Heart right ventricle (tissue), 16 donors: ENCODE measurements around the gene KRT9. TPM values are rescaled to one million over a fixed set of nuclear protein-coding genes. Genes with fewer than 3 reads are reported as not detected.
"Not testable (repeated sequence)": the region's sequence is repeated elsewhere in the genome, so short reads cannot be mapped to it uniquely, and the experiment has no call there.

ENCODE experiments used
- ATAC-seq, 8 donors: fragments of 200-7000 bp; cut with Tn5 transposase; one replicate each; pipeline ENCODE4 v1.9.1; 2020; ENCODE audit warnings: mild to moderate bottlenecking in 8 of 8, moderate library complexity in 8 of 8, moderate number of reproducible peaks in 1 of 8
- DNase-seq, 2 donors: peaks; one replicate each; pipeline ENCODE4 v3.0.0-alpha.2; 2020
- H3K27ac ChIP-seq, 10 donors: fragments of 200-600 bp; sonication (generic) in 2 of 10; one replicate each; pipeline versions ENCODE4 v1.5.0 to v1.8.0; 2020 to 2022; ENCODE audit warnings: mild to moderate bottlenecking in 3 of 10
- H3K27me3 ChIP-seq, 7 donors: fragments of 200-600 bp; one replicate each; pipeline ENCODE4 v1.8.0; 2021 to 2022; ENCODE audit warnings: mild to moderate bottlenecking in 2 of 7
- H3K36me3 ChIP-seq, 9 donors: fragments of 200-600 bp; sonication (generic) in 1 of 9; one replicate each; pipeline versions ENCODE4 v1.5.0 to v1.8.0; 2020 to 2022; ENCODE audit warnings: mild to moderate bottlenecking in 2 of 9
- H3K4me1 ChIP-seq, 9 donors: fragments of 200-600 bp; sonication (generic) in 1 of 9; one replicate each; pipeline versions ENCODE4 v1.5.0 to v1.8.0; 2020 to 2022; ENCODE audit warnings: mild to moderate bottlenecking in 4 of 9
- H3K4me3 ChIP-seq, 10 donors: fragments of 200-600 bp; sonication (generic) in 2 of 10; one replicate each; pipeline versions ENCODE4 v1.5.0 to v1.8.0; 2020 to 2022; ENCODE audit warnings: mild to moderate bottlenecking in 7 of 10, moderate library complexity in 2 of 10
- H3K9me3 ChIP-seq, 11 donors: fragments of 200-600 bp in 10 of 11; sonication (generic) in 2 of 11; one replicate each; pipeline versions ENCODE4 v1.5.0 to v1.8.0; 2013 to 2022; ENCODE audit warnings: mild to moderate bottlenecking in 2 of 11, control low read depth in 1 of 11, moderate library complexity in 1 of 11
- CTCF ChIP-seq, 9 donors: fragments of 200-600 bp; sonication (generic) in 2 of 9; IDR thresholded peaks; one replicate each; pipeline versions ENCODE4 v1.5.0 to v1.8.0; 2021 to 2022; ENCODE audit warnings: antibody characterized with exemption in 9 of 9, mild to moderate bottlenecking in 5 of 9, moderate library complexity in 1 of 9
- WGBS, 2 donors: extraction: QIAGEN DNeasy Blood & Tissue Kit; methylation state at CpG; one replicate each; pipeline ENCODE4 v1.1.7; 2013; ENCODE audit warnings: inconsistent platforms in 1 of 2; 5-methylcytosine and 5-hydroxymethylcytosine counted together
- intact Hi-C, 10 donors: fragments of 100-400 bp; cut with DNase I; formaldehyde crosslinking; loops; one replicate each; pipeline versions ENCODE4 v1.11.1 to v1.14.2; 2022
- long read RNA-seq, 3 donors: library from polyadenylated mRNA; unstranded; transcript quantifications; one replicate each; pipeline ENCODE4 v2.0.0, GENCODE V29; 2020 to 2021
- polyA plus RNA-seq, 2 donors: library from polyadenylated mRNA; stranded (reverse); fragments of 200-250 nt; gene quantifications; one replicate each; pipeline ENCODE4 v1.2.3, GENCODE V29; 2013
- total RNA-seq, 10 donors: library from RNA; stranded (reverse); fragmentation: NEBNext Ultra II Directional in 3 of 10; extraction: Animal tissue kit (Norgen Biotek cat#: 25700) in 3 of 10; gene quantifications; one replicate each; pipeline versions ENCODE4 v1.2.1 to v1.2.4, GENCODE V29; 2021 to 2023
- donor health status: Arrhythmogenic right ventricular cardiomyopathy.
- donor health status: ischemic (EF 13 %, LVEDD 7.1; RV severe dilation, severe dysfunction).
- donor health status: healthy with polysubstance abuse.
- donor health status: DM: no; HTN: yes; CAD: no.
- donor health status: DM: no; HTN: no; CAD: no.
- donor health status: ischemic (EF 25% LVEDD 6.9; RV normal size, moderate dysfunction).
- donor health status: ischemic (EF 25% LVEDD 5.7; RV mildly dilated, moderate dysfunction).
- donor health status: healthy.
- donor health status: DM: yes; HTN: yes; CAD: no.
- donor health status: Ischemic cardiomyopathy.
- donor health status: ischemic (EF 35%, LVEDD 5.7; RV mildly dilated, moderate dysfunction).
- donor health status: nonischemic (EF 11% LVEDD 7.7; RV severe dilation, severe dysfunction).
- donor health status: DM: yes; HTN: yes; CAD: no.
- donor health status: PGD.
- donor health status: ischemic (EF 29% LVEDD 5.4; RV normal size, mild dysfunction).
- donor health status: nonischemic (EF 23%, LVEDD 6.1; RV moderate dilation, normal function).

The KRT9 gene, protein sequence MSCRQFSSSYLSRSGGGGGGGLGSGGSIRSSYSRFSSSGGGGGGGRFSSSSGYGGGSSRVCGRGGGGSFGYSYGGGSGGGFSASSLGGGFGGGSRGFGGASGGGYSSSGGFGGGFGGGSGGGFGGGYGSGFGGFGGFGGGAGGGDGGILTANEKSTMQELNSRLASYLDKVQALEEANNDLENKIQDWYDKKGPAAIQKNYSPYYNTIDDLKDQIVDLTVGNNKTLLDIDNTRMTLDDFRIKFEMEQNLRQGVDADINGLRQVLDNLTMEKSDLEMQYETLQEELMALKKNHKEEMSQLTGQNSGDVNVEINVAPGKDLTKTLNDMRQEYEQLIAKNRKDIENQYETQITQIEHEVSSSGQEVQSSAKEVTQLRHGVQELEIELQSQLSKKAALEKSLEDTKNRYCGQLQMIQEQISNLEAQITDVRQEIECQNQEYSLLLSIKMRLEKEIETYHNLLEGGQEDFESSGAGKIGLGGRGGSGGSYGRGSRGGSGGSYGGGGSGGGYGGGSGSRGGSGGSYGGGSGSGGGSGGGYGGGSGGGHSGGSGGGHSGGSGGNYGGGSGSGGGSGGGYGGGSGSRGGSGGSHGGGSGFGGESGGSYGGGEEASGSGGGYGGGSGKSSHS
- total RNA-seq, result not detected
- polyA plus RNA-seq, result not detected
- long read RNA-seq, donor 1, result 0 reads
- long read RNA-seq, donor 2, result 0 reads
- long read RNA-seq, donor 3, result 0 reads

- H3K4me1 ChIP-seq, result no peaks in the 10 kb centered on the region
- WGBS, 2 donors, result 59 to 65% methylated on average over 24 of the region's 24 CpGs
- H3K27me3 ChIP-seq, result peaks cover 0 to 48% (median 39%) of the 10 kb centered on the region in 7 donors
- H3K4me3 ChIP-seq, result no peak within 1 kb of the TSS
- peaks cover 0 to 9% (median 0%) of the 10 kb centered on the region in 11 donors for H3K9me3 ChIP-seq
- TF ChIP-seq CTCF (IDR thresholded peaks at IDR 0.05), result no peak
- ATAC-seq (no peak), DNase-seq (no peak)
- no peaks in the 10 kb centered on the region for H3K36me3 ChIP-seq
- intact Hi-C loops, result no loop called here
- H3K27ac ChIP-seq, result no peak within 1 kb of the TSS
Measured at GRCh38 chr17:41571561-41572434, at the start of gene KRT9. KRT9 (minus strand) TSS chr17:41572059; CDS start chr17:41571992, 67 bp downstream.

DNA sequence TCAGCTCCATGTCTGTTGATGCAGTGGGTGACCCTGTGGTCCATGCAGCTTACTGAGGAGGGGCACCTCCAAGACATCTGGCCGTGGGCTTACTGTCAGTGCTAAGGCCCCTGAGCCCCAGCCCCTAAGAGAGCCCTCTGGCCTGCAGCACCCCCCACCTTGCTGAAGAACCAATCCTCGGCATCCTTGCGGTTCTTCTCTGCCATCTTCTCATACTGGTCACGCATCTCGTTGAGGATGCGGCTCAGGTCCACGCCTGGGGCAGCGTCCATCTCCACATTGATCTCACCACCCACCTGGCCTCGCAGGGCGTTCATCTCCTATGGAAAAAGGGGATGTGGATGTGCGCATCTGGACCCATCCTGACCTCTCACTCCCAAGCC lies 49.6 kb upstream of the KRT9 start:
- H3K36me3 ChIP-seq, H3K27ac ChIP-seq, ATAC-seq, H3K9me3 ChIP-seq, H3K4me3 ChIP-seq, intact Hi-C loops, DNase-seq, H3K4me1 ChIP-seq: not testable (repeated sequence)
- WGBS, 2 donors, result 95% methylated on average over 11 of the region's 11 CpGs
- peaks cover 0 to 36% (median 20%) of the 10 kb centered on the region in 7 donors for H3K27me3 ChIP-seq

DNA sequence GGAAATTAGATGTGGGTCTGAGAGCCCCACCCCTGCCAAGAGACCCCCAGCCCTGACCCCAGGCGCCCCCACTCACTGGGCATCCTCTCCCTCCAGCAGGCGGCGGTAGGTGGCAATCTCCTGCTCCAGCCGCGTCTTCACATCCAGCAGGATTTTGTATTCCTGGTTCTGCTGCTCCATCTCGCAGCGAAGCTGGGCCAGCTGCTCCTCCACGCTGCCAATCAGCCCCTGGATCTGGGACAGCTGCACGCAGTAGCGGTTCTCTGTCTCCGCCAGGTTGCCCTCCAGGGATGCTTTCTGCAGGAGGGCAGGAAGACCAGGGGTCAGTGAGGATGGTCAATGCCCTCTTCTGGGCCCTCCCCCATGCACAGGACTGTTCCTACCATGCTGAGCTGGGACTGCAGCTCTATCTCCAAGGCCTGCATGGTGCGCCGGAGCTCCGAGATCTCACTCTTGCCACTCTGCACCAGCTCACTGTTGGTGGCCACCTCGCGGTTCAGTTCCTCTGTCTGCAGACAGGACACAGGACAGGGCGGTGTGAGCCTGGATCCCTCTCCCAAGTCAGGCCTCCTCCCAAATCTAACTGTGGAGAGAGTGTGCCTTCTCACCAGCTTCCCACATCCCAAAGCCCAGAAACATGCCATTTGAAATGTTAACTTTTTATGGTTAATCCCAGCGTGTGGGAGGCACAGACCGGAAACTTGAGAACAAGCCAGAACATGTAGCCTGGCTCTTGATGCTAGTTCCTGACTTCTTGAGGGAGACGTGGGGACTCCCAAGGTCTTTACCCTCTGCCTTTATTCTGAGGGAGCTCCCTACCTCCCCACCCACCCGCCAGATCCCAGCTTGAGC lies 49.0 kb upstream of the KRT9 start:
- 77 to 79% methylated on average over 21 of the region's 21 CpGs for WGBS, 2 donors
- H3K27me3 ChIP-seq, result peaks cover 0 to 42% (median 24%) of the 10 kb centered on the region in 7 donors
- ATAC-seq (no peak), DNase-seq (no peak)
- no peaks in the 10 kb centered on the region for H3K36me3 ChIP-seq
- H3K4me1 ChIP-seq, result peaks cover 0 to 5% (median 0%) of the 10 kb centered on the region in 9 donors
- H3K9me3 ChIP-seq, result no peaks in the 10 kb centered on the region
- intact Hi-C loops, result no loop called here
- H3K4me3 ChIP-seq, result no peak overlapping the region
- H3K27ac ChIP-seq, result no peak overlapping the region
- no peak for TF ChIP-seq CTCF (IDR thresholded peaks at IDR 0.05)

DNA sequence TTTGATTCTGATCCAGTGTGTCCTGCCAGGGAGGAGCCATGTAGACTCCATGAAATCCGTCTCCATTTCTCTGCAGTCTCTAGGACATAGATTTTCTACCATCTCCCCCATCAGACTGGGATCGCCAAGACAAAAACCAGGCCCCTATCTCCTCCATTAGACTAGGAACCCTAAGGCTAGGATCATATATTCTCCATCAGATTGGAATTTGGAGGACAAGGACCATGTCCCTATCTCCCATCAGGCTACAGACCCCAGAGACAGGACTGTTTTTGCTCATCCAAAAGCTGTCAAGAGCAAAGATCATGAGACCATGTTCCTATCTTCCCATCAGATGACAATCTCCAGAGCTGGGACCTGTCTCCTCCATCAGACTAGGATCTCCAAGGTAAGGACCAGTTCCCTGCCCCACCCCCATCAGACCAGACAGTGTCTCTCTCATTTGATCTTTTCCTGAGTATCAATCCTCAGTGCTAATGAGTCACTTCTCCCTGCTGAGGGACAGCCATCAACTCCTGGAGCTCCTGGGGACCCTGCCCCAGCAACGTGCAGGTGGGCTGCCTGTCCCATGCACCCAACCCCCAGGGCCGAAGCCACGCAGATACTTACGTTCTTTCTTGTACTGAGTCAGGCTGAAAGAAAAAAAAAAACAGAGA lies 48.2 kb upstream of the KRT9 start:
- ATAC-seq, H3K4me3 ChIP-seq, intact Hi-C loops, H3K36me3 ChIP-seq, H3K4me1 ChIP-seq, DNase-seq, H3K9me3 ChIP-seq, H3K27ac ChIP-seq: not testable (repeated sequence)
- H3K27me3 ChIP-seq, result peaks cover 0 to 48% (median 27%) of the 10 kb centered on the region in 7 donors
- 82 to 87% methylated on average over 6 of the region's 6 CpGs for WGBS, 2 donors
